NCI-H69 (cell line): Measurements from ENCODE around the gene ZNF335.
"Not testable (repeated sequence)": the region's sequence is repeated elsewhere in the genome, so short reads cannot be mapped to it uniquely, and the experiment has no call there.

Experiments
- DNase-seq: peaks from one replicate; lab custom pipeline; 2025; lab: John Stamatoyannopoulos, UW

The ZNF335 gene

GRCh38 chr20:45972500-45973183 lies 639 bp upstream of the ZNF335 start:
- no peak for DNase-seq

DNA sequence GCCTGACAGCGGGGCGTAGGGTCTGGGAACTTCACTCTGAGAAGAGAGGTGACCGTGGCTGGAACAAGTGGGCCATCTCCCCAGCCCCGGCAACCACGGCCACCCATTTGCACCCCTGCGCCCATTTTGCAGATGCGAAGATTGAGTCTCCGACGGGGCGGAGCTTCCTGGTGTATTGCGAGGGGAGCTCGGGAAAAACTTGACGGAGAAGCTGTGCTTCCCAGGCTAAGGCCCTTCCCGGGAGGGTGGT lies 653 bp downstream of the ZNF335 start:
- no peak for DNase-seq

GRCh38 chr20:45970646-45971424 lies 1.2 kb downstream of the ZNF335 start:
- no peak for DNase-seq

- DNase-seq: peak; percentile 61
These were observed 2.0 kb downstream of the ZNF335 start for GRCh38 chr20:45969712-45970634.

DNA sequence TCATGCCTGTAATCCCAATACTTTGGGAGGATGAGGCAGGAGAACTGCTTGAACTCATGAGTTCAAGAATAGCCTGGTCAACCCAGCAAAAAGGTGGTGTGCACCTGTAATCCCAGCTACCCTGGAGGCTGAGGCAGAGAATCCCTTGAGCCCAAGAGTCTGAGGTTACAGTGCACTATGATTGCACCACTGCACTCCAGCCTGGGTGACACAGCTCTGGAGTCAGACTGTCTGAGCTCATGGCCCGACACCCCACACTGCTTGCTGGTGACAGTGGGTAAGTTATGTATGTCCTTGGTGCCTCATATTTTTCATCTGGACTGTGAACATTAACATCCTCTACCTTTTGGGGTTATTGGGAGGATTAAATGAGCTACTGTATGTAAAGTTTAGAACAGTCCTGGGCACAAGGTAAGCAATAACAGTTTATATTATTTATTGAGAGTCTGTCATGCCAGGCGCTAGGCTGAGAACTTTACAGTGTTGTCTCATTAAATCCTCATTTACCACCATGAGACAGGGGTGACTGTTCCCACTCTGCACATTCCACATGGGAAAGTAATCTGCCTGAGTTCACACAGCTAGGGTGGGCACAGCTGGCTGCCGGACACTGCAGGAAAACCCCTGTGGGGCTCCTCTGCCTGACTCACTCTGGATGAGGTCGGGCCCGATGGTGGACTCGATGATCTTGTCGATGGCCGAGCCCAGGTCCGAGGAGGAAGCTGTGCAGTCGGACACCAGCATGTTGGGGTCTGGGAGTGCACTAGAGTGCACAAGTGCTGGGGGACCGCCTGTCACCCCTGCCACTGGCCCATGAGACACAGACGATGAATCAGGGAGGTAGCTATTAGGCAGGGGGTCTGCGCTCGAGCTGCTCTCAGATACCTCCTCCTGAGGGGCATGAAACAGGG lies 2.9 kb downstream of the ZNF335 start:
- DNase-seq: no peak

DNA sequence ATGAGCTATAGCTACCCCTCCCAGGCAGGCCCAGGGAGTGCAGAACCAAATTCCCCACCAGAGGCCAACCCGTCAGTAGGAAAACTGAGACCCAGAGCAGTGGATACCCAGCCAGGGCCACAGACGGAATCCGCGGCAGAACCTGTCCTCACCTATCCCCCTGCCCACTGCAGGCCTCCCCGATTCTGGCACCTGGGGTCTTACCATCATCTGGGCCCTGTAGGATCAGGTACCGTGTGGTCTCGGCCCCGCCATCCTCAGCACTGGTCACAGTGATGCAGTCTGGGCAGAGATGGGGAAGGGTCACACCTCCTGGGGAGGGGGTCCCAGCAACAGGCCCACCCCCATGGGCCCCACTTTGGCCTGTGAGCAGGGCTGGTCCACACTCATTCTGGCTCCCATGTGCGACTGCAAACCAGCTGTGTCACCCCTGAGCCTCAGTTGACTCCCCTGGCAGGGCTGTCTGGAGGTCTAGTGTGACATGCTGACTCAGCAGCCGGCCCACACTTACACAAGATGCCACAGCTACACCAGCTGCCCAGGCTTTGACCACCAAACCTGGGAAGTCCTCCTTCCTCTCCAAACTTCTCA lies 3.8 kb downstream of the ZNF335 start:
- DNase-seq: no peak

- DNase-seq: no peak
These were observed 4.4 kb downstream of the ZNF335 start for GRCh38 chr20:45967551-45968080.

DNA sequence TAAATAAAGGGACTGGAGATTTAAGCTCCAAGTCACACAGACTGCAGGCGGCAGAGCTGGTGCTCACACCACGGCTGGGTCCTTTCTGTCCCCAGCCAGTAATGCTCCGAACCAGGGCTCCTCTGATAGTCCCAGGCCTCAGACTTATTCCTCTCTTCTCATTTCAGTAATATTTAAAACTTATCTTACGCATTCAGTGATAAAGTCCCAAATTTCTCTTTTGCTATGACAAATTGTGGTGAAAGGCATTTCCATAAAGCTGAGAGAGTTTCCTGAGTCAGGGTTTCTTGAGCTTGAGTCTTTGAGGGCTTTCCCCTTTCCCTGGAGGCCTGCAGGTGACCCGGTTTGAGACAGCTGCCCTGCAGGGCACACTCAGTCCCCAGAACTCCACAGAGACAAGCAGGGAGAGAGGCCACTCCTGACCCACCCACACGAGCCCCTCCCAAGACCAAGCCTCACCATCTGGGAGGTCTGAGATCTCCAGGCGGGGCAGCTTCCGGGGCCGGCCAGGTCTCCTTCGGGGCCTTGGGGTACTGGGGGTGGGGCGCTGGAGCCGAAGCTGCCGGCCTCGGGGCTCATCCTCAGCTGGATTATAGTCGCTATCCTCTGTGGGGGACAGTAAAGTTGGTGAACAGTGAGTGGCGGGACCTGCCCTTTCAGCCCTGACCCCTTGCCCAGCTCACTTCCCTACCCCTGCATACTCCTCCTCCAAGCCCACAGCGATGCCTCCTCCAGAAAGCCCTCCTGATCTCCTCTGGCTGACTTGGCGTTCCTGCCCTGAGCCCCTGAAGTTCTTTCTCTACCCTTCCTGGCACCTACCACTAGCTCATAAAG lies 6.6 kb downstream of the ZNF335 start:
- no peak for DNase-seq

- no peak for DNase-seq
These were observed 8.0 kb downstream of the ZNF335 start for GRCh38 chr20:45964006-45964400.

- DNase-seq: peak; percentile 43
These were observed 8.7 kb downstream of the ZNF335 start for GRCh38 chr20:45963059-45964005.

- no peak for DNase-seq
These were observed 9.8 kb downstream of the ZNF335 start for GRCh38 chr20:45962031-45962755.

DNA sequence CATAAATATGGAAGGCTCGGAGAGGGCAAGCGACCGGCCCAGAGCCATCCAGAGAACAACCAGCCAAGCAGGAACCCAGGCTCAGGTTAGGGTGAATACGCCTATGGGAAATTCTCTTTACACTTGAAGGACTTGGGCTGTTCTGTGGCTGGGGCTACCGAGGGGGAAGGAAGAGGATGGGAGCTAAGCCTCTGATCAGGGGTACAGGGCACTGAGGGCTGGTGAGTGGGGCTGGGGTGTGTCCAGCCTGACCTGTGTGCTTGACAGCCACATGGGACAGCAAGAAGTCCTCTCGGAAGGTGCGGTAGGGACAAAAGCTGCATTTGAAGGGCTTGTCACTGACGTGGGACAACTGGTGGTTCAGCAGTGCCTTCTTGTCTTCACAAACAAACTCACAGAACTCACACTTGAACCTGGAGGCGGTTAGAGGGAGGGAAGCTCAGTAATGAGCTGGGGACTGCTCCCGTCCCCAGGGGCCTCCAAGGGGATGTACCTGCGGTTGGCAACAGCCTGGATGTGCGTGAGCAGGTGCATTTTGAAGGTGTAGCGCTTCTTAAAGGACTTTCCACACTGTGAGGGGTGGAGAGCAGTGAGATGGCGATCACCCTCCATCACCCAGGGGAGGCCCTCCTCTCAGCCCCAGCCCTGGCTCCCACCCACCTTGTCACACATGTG lies 11.9 kb downstream of the ZNF335 start:
- no peak for DNase-seq

GRCh38 chr20:45959126-45959525 lies 12.9 kb downstream of the ZNF335 start:
- DNase-seq: no peak

GRCh38 chr20:45958593-45958992 lies 13.4 kb downstream of the ZNF335 start:
- DNase-seq: no peak

GRCh38 chr20:45957021-45957941 lies 14.7 kb downstream of the ZNF335 start:
- DNase-seq: no peak

- DNase-seq: not testable (repeated sequence)
These were observed 15.7 kb downstream of the ZNF335 start for GRCh38 chr20:45956326-45956725.

DNA sequence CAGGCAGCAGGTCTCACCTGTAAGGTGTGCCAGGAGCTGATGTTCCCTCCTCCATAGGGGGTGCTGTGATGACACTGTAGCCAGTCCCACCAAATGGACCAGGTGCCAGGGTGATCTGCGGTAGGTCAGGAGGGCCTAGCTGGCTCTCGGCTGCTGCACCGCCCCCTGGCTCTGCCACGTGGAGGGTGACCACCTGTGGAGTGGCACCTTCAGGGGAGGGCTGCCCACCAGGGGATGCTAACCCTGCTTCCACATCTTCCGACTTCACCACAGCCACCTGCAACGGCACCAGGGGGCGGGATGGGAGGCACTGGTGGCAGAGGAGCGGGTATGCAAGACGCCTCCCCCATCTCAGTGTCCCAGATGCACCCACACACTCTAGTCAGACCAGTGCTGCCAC lies 18.3 kb downstream of the ZNF335 start:
- no peak for DNase-seq
